Fibroblast of the aortic adventitia (primary cell): ENCODE results near the gene B3GNT7. TPM values are rescaled to one million over a fixed set of nuclear protein-coding genes. Genes with fewer than 3 reads are reported as not detected.
"Not testable (repeated sequence)": the region's sequence is repeated elsewhere in the genome, so short reads cannot be mapped to it uniquely, and the experiment has no call there.

Experiments used
- DNase-seq: peaks from one replicate; pipeline ENCODE4 v3.0.0-alpha.2; 2010; ENCODE audit warnings: low read depth
- H3K4me3 ChIP-seq: 2 replicates; pipeline ENCODE4 v1.5.1; 2011; ENCODE audit warnings: low read depth, mild to moderate bottlenecking, control low read depth, low read length, moderate library complexity
- CTCF ChIP-seq: IDR thresholded peaks from 2 replicates; pipeline ENCODE4 v1.5.1; 2011; ENCODE audit warnings: mild to moderate bottlenecking, low read length, control low read depth, inconsistent platforms; ENCODE audit not compliant: insufficient read depth
- total RNA-seq: library from RNA; depleted of rRNA; stranded (reverse); fragments of >200 nt; gene quantifications from 2 replicates; pipeline ENCODE4 v1.2.3, GENCODE V29; 2012; ENCODE audit warnings: low replicate concordance

The B3GNT7 gene
- total RNA-seq, 1 donor, result 0.27 TPM

- DNase-seq, result no peak
- H3K4me3 ChIP-seq, result no peak overlapping the region
- no peak for TF ChIP-seq CTCF
These were observed 23.2 kb upstream of the B3GNT7 start for GRCh38 chr2:231372326-231372725.

GRCh38 chr2:231373184-231373583, 22.3 kb upstream of the B3GNT7 start:
- TF ChIP-seq CTCF, result no peak
- H3K4me3 ChIP-seq, result no peak overlapping the region
- no peak for DNase-seq

GRCh38 chr2:231373786-231374349, 21.6 kb upstream of the B3GNT7 start:
- no peak overlapping the region for H3K4me3 ChIP-seq
- no peak for TF ChIP-seq CTCF
- DNase-seq, result no peak

DNA sequence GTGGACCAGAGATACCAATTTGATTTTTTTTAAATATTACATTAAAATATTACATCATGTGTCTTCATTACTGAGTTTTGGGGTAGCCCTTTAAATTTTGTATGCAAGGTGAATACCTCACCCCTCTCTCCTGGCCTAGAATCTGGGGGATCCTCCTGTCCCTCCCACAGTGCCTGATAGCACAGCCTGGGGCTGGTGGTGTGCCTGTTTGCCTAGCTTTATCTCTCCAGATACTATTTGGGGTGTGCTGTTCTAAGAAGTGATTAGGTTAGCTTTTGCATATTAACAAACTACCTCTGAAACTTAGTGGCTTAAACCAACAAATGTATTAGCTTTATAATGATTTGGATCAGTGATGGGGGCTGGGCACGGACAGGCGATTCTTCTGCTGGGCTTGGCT, 20.7 kb upstream of the B3GNT7 start:
- no peak for TF ChIP-seq CTCF
- H3K4me3 ChIP-seq, result no peak overlapping the region
- DNase-seq, result no peak

DNA sequence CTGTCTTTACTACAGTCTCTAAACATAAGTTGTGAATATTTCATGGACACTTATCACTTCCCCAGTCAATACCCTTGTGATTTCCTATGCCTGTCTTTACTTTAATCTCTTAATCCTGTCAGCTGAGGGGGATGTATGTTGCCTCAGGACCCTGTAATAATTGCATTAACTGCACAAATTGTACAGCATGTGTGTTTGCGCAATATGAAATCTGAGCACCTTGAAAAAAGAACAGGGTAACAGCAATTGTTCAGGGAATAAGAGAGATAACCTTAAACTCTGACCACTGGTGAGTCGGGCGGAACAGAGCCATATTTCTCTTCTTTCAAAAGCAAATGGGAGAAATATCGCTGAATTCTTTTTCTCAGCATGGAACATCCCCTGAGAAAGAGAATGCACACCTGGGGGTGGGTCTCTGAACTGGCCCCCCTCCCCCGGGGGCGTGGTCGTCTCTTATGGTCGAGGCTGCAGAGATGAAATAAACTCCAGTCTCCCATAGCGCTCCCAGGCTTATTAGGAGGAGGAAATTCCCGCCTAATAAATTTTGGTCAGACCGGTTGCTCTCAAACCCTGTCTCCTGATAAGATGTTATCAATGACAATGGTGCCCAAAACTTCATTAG, 19.4 kb upstream of the B3GNT7 start:
- H3K4me3 ChIP-seq, DNase-seq: not testable (repeated sequence)

DNA sequence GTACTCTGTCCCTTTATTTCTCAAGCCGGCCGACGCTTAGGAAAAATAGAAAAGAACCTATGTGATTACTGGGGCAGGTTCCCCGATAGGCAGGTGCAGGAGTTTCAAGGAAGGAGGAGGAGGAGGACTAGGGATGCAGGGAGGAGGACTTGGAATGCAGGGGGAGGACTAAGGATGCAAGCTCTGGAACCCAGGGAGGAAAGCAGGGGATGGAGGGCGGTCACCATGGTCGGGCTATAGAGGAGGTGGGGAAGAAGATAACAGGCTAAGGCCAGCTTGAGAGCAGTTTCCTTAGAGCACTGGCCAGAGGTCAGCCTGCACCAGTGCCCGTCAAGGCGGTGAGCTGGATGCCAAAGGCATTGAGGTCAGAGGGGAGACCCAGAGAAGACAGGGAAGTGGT, 18.7 kb upstream of the B3GNT7 start:
- H3K4me3 ChIP-seq, result no peak overlapping the region
- TF ChIP-seq CTCF, result no peak
- no peak for DNase-seq

- H3K4me3 ChIP-seq, result no peak overlapping the region
- DNase-seq, result no peak
- no peak for TF ChIP-seq CTCF
These were observed 17.3 kb upstream of the B3GNT7 start for GRCh38 chr2:231378026-231378722.
